H9 (cell line): ENCODE measurements around the gene CKLF. TPM values are rescaled to one million over a fixed set of nuclear protein-coding genes. Genes with fewer than 3 reads are reported as not detected.
A peak's percentile ranks its signal among the peaks of the same experiment; 100 is the strongest.

Experiments used
- DNase-seq: peaks from one replicate; pipeline ENCODE4 v3.0.0-alpha.2; 2017
- H2AFZ ChIP-seq: one replicate; pipeline ENCODE4 v1.6.1; 2013; ENCODE audit warnings: mild to moderate bottlenecking, low read length, control low read depth, moderate library complexity
- H2AK5ac ChIP-seq: 2 replicates; pipeline ENCODE4 v1.6.1; 2013; ENCODE audit warnings: low read length, control low read depth, mixed read lengths; ENCODE audit not compliant: insufficient read length
- H2BK120ac ChIP-seq: one replicate; pipeline ENCODE4 v1.6.1; 2013; ENCODE audit warnings: low read depth, mild to moderate bottlenecking, low read length, control low read depth, inconsistent platforms; ENCODE audit not compliant: poor library complexity, severe bottlenecking
- H2BK12ac ChIP-seq: 2 replicates; pipeline ENCODE4 v1.6.1; 2013; ENCODE audit warnings: low read length, control low read depth, mixed read lengths, low read depth; ENCODE audit not compliant: insufficient read length
- H2BK15ac ChIP-seq: 2 replicates; pipeline ENCODE4 v1.6.1; 2013; ENCODE audit warnings: low read depth, low read length, control low read depth
- H2BK20ac ChIP-seq: one replicate; pipeline ENCODE4 v1.6.1; 2013; ENCODE audit warnings: low read depth, mild to moderate bottlenecking, low read length, control low read depth, inconsistent platforms; ENCODE audit not compliant: poor library complexity, severe bottlenecking
- H2BK5ac ChIP-seq: 2 replicates; pipeline ENCODE4 v1.6.1; 2013; ENCODE audit warnings: low read length, control low read depth, mixed read lengths; ENCODE audit not compliant: insufficient read length
- H3K14ac ChIP-seq: 2 replicates; pipeline ENCODE4 v1.6.1; 2013; ENCODE audit warnings: low read length, control low read depth; ENCODE audit not compliant: insufficient read depth
- H3K18ac ChIP-seq: 2 replicates; pipeline ENCODE4 v1.6.1; 2013; ENCODE audit warnings: low read depth, mild to moderate bottlenecking, mixed read lengths, low read length, control low read depth; ENCODE audit not compliant: insufficient read length
- H3K23ac ChIP-seq: 2 replicates; pipeline ENCODE4 v1.6.1; 2013; ENCODE audit warnings: low read length, control low read depth, mixed read lengths, low read depth; ENCODE audit not compliant: insufficient read length
- H3K23me2 ChIP-seq: 2 replicates; pipeline ENCODE4 v1.6.1; 2013; ENCODE audit warnings: low read depth, mild to moderate bottlenecking, mixed read lengths, low read length, control low read depth; ENCODE audit not compliant: insufficient read length, poor library complexity, severe bottlenecking
- H3K27ac ChIP-seq: 2 replicates; pipeline ENCODE4 v1.5.1; 2013; ENCODE audit warnings: low read length, control low read depth, mixed read lengths, low read depth; ENCODE audit not compliant: insufficient read length
- H3K27me3 ChIP-seq: 2 replicates; pipeline ENCODE4 v1.6.1; 2013; ENCODE audit warnings: low read length, control low read depth, inconsistent platforms; ENCODE audit not compliant: insufficient read depth
- H3K4ac ChIP-seq: 2 replicates; pipeline ENCODE4 v1.6.1; 2013; ENCODE audit warnings: low read depth, mild to moderate bottlenecking, control low read depth, inconsistent platforms, low read length, moderate library complexity
- H3K4me1 ChIP-seq: 2 replicates; pipeline ENCODE4 v1.6.1; 2013; ENCODE audit warnings: low read length, control low read depth, inconsistent platforms; ENCODE audit not compliant: insufficient read depth
- H3K4me2 ChIP-seq: 2 replicates; pipeline ENCODE4 v1.6.1; 2013; ENCODE audit warnings: low read length, control low read depth, mixed read lengths; ENCODE audit not compliant: insufficient read length, insufficient read depth
- H3K56ac ChIP-seq: 2 replicates; pipeline ENCODE4 v1.6.1; 2013; ENCODE audit warnings: low read depth, mild to moderate bottlenecking, mixed read lengths, low read length, control low read depth; ENCODE audit not compliant: insufficient read length
- H3K79me1 ChIP-seq: 2 replicates; pipeline ENCODE4 v1.6.1; 2013; ENCODE audit warnings: low read depth, mild to moderate bottlenecking, moderate library complexity, low read length, control low read depth, inconsistent platforms; ENCODE audit not compliant: insufficient read depth, poor library complexity, severe bottlenecking
- H3K79me2 ChIP-seq: 2 replicates; pipeline ENCODE4 v1.6.1; 2013; ENCODE audit warnings: low read length, control low read depth, inconsistent platforms; ENCODE audit not compliant: insufficient read depth
- H3K9ac ChIP-seq: 2 replicates; pipeline ENCODE4 v1.6.1; 2013; ENCODE audit warnings: low read length, control low read depth, mixed read lengths; ENCODE audit not compliant: insufficient read length; ENCODE audit errors: extremely low read depth
- H3K9me3 ChIP-seq: one replicate; pipeline ENCODE4 v1.6.1; 2013; ENCODE audit warnings: low read depth, low read length, inconsistent platforms; ENCODE audit not compliant: control insufficient read depth
- H3T11ph ChIP-seq: one replicate; pipeline ENCODE4 v1.6.1; 2013; ENCODE audit warnings: mild to moderate bottlenecking, low read length, control low read depth, inconsistent platforms
- H4K20me1 ChIP-seq: one replicate; pipeline ENCODE4 v1.6.1; 2013; ENCODE audit not compliant: control insufficient read depth, insufficient read length, insufficient read depth
- H4K5ac ChIP-seq: 2 replicates; pipeline ENCODE4 v1.6.1; 2013; ENCODE audit warnings: low read depth, mild to moderate bottlenecking, mixed read lengths, low read length, control low read depth; ENCODE audit not compliant: insufficient read length
- H4K8ac ChIP-seq: replicated peaks from 2 replicates; pipeline ENCODE4 v1.6.1; 2013; ENCODE audit warnings: low read length, control low read depth, mixed read lengths, low read depth; ENCODE audit not compliant: insufficient read length
- H4K91ac ChIP-seq: 2 replicates; pipeline ENCODE4 v1.6.1; 2013; ENCODE audit warnings: low read depth, mild to moderate bottlenecking, moderate library complexity, mixed read lengths, low read length, control low read depth; ENCODE audit not compliant: insufficient read length
- H3K27ac Mint-ChIP-seq, 3 experiments: 2 replicates in 2 of 3; 3 replicates in 1 of 3; pipeline ENCODE4 v1.8.0; 2020 to 2021; ENCODE audit warnings: mixed read lengths in 3 of 3, mild to moderate bottlenecking in 1 of 3, moderate library complexity in 1 of 3
- H3K27me3 Mint-ChIP-seq: 2 replicates; pipeline ENCODE4 v1.8.0; 2021; ENCODE audit warnings: low read depth, mild to moderate bottlenecking, moderate library complexity, mixed read lengths
- H3K36me3 Mint-ChIP-seq, 3 experiments: 2 replicates in 2 of 3; 3 replicates in 1 of 3; pipeline ENCODE4 v1.8.0; 2020 to 2021; ENCODE audit warnings: low read depth in 3 of 3, mixed read lengths in 3 of 3; ENCODE audit not compliant: insufficient read depth in 1 of 3
- H3K4me1 Mint-ChIP-seq, 2 experiments: 2 replicates each; pipeline ENCODE4 v1.8.0; 2020; ENCODE audit warnings: mixed read lengths in 2 of 2
- H3K4me3 Mint-ChIP-seq, 2 experiments: 2 replicates in 1 of 2; 3 replicates in 1 of 2; pipeline ENCODE4 v1.8.0; 2020 to 2021; ENCODE audit warnings: mild to moderate bottlenecking in 2 of 2, mixed read lengths in 2 of 2, moderate library complexity in 1 of 2
- H3K9me3 Mint-ChIP-seq, 2 experiments: 2 replicates in 1 of 2; 3 replicates in 1 of 2; pipeline ENCODE4 v1.8.0; 2020; ENCODE audit warnings: mild to moderate bottlenecking in 2 of 2, mixed read lengths in 2 of 2, moderate library complexity in 1 of 2
- CTCF ChIP-seq: fragments of 200-600 bp; sonication (generic); conservative IDR thresholded peaks from 3 replicates; pipeline ENCODE4 v1.8.0; 2021; ENCODE audit warnings: antibody characterized with exemption, mild to moderate bottlenecking
- WGBS: extraction: QIAGEN DNeasy Blood & Tissue Kit; methylation state at CpG from one replicate; pipeline ENCODE4 v1.1.7; 2013; ENCODE audit warnings: missing lambda C conversion rate, low lambda C conversion rate, mixed read lengths; ENCODE audit not compliant: insufficient read length; ENCODE audit errors: extremely low coverage; 5-methylcytosine and 5-hydroxymethylcytosine counted together
- total RNA-seq: library from RNA; stranded (reverse); gene quantifications from 2 replicates; pipeline ENCODE4 v1.2.1, GENCODE V29; 2021

The CKLF gene
- total RNA-seq, 1 experiment from 2014 or later: 23.1 TPM

- Histone ChIP-seq H4K5ac (no peak within 1 kb of the TSS), H4K91ac (no peak within 1 kb of the TSS), H3T11ph (no peak within 1 kb of the TSS), H3K9me3 (no peaks in the 10 kb centered on the region), H3K23ac (no peak within 1 kb of the TSS), H3K27me3 (peaks cover 13% of the 10 kb centered on the region; the same call in 1 of the 2 replicates), H3K23me2 (no peaks in the 10 kb centered on the region), H3K79me1 (no peaks in the 10 kb centered on the region), H2BK20ac (no peak within 1 kb of the TSS), H2BK5ac (no peak within 1 kb of the TSS), H4K8ac (no peak within 1 kb of the TSS), H3K9ac (no peak within 1 kb of the TSS), H2AK5ac (no peak within 1 kb of the TSS), H3K4me2 (peak within 1 kb of the TSS; percentile 0), H3K79me2 (no peaks in the 10 kb centered on the region), H2AFZ (no peak within 1 kb of the TSS), H2BK15ac (no peak within 1 kb of the TSS), H3K14ac (no peak within 1 kb of the TSS), H3K56ac (no peak within 1 kb of the TSS), H2BK120ac (no peak within 1 kb of the TSS), H3K4me1 (no peaks in the 10 kb centered on the region; the same call in 1 of the 2 replicates), H3K4ac (no peak within 1 kb of the TSS), H4K20me1 (no peaks in the 10 kb centered on the region), H3K27ac (no peak within 1 kb of the TSS), H2BK12ac (no peak within 1 kb of the TSS), H3K18ac (no peak within 1 kb of the TSS)
- Mint-ChIP-seq H3K4me1 (peaks cover 25 to 29% of the 10 kb centered on the region in 2 experiments), H3K9me3 (no peaks in the 10 kb centered on the region), H3K27me3 (peaks cover 35% of the 10 kb centered on the region), H3K27ac (peak within 1 kb of the TSS in 1 of 3 experiments; percentile 75; a peak in 1 of 7 replicates), H3K36me3 (no peaks in the 10 kb centered on the region), H3K4me3 (peak within 1 kb of the TSS; percentile 39 to 60; a peak in 4 of 5 replicates)
- WGBS: no CpG with 5 or more reads among the region's 77 CpGs
- DNase-seq: no peak
- no peak for TF ChIP-seq CTCF
Measured at GRCh38 chr16:66578651-66579531, 26.5 kb downstream of the CKLF start, which contains the start of gene CMTM2. Gene CMTM2 (plus strand): TSS chr16:66579463. CDS start chr16:66579608, 145 bp downstream.
